SK-N-SH (cell line): ENCODE results near the gene ZNF559. TPM values are rescaled to one million over a fixed set of nuclear protein-coding genes. Genes with fewer than 3 reads are reported as not detected.

ENCODE experiments used
- CTCF ChIA-PET: fragments of 300-600, 350-600 bp; formaldehyde crosslinking; extraction: SDS; loops from one replicate; lab custom pipeline; 2021; lab: Yijun Ruan, JAX
- POLR2A ChIA-PET: fragments of 350-600 bp; sonication (Branson Sonifier 250); formaldehyde crosslinking; extraction: SDS; loops from one replicate; lab custom pipeline; 2020; ENCODE audit warnings: antibody characterized with exemption, inconsistent platforms; lab: Yijun Ruan, JAX
- DNase-seq: peaks from one replicate; pipeline ENCODE4 v3.0.0; 2012
- H2AFZ ChIP-seq: fragments of 200-600 bp; sonication (generic); 2 replicates; pipeline ENCODE4 v1.8.1; 2016; ENCODE audit warnings: antibody characterized with exemption, mild to moderate bottlenecking, low read depth
- H3F3A ChIP-seq: fragments of 200-600 bp; sonication (generic); replicated peaks from 2 replicates; pipeline ENCODE3; 2016; ENCODE audit warnings: antibody characterized with exemption, mild to moderate bottlenecking; ENCODE audit not compliant: insufficient read depth
- H3K27ac ChIP-seq, 2 experiments: fragments of 200-500 bp in 1 of 2; fragments of 200-600 bp in 1 of 2; sonication (Bioruptor generic) in 1 of 2; sonication (generic), shearing (Covaris generic) in 1 of 2; 2 replicates each; pipeline versions ENCODE4 v1.5.1 to v1.6.1; 2014 to 2016; ENCODE audit warnings: low read depth in 2 of 2, inconsistent platforms in 1 of 2, low read length in 1 of 2, mild to moderate bottlenecking in 1 of 2, mixed read lengths in 1 of 2
- H3K27me3 ChIP-seq: fragments of 200-600 bp; sonication (generic), shearing (Covaris generic); 2 replicates; pipeline ENCODE4 v1.6.1; 2016; ENCODE audit warnings: mixed run types; ENCODE audit not compliant: insufficient read depth
- H3K36me3 ChIP-seq, 2 experiments: fragments of 200-500 bp in 1 of 2; fragments of 200-600 bp in 1 of 2; sonication (Bioruptor generic) in 1 of 2; sonication (generic) in 1 of 2; replicated peaks in 1 of 2; 2 replicates each; pipeline versions ENCODE3 to v1.5.1; 2014 to 2016; ENCODE audit warnings: low read length in 1 of 2, mild to moderate bottlenecking in 1 of 2; ENCODE audit not compliant: insufficient read depth in 2 of 2, control insufficient read depth in 1 of 2
- H3K4me1 ChIP-seq, 2 experiments: fragments of 200-500 bp in 1 of 2; fragments of 200-600 bp in 1 of 2; sonication (Bioruptor generic) in 1 of 2; sonication (generic), shearing (Covaris generic) in 1 of 2; 2 replicates each; pipeline versions ENCODE4 v1.5.1 to v1.6.1; 2014 to 2016; ENCODE audit warnings: low read depth in 1 of 2, low read length in 1 of 2, mixed run types in 1 of 2; ENCODE audit not compliant: insufficient read depth in 2 of 2, control insufficient read depth in 1 of 2
- H3K4me2 ChIP-seq: fragments of 200-600 bp; sonication (generic), shearing (Covaris generic); 2 replicates; pipeline ENCODE4 v1.6.1; 2017; ENCODE audit warnings: mixed run types
- H3K4me3 ChIP-seq, 2 experiments: fragments of 200-500 bp in 1 of 2; fragments of 200-600 bp in 1 of 2; sonication (Bioruptor generic) in 1 of 2; sonication (generic), shearing (Covaris generic) in 1 of 2; 2 replicates each; pipeline versions ENCODE4 v1.5.1 to v1.8.1; 2014 to 2016; ENCODE audit warnings: low read depth in 2 of 2, inconsistent platforms in 1 of 2, low read length in 1 of 2, mild to moderate bottlenecking in 1 of 2, mixed read lengths in 1 of 2, moderate library complexity in 1 of 2
- H3K79me2 ChIP-seq: fragments of 200-600 bp; sonication (generic); 2 replicates; pipeline ENCODE4 v1.8.1; 2017; ENCODE audit warnings: mild to moderate bottlenecking; ENCODE audit not compliant: insufficient read depth
- H3K9ac ChIP-seq: fragments of 200-600 bp; sonication (generic); 2 replicates; pipeline ENCODE4 v1.6.1; 2017; ENCODE audit warnings: mixed run types
- H3K9me2 ChIP-seq: fragments of 200-600 bp; sonication (generic); 2 replicates; pipeline ENCODE4 v1.6.1; 2017; ENCODE audit warnings: mixed run types
- H3K9me3 ChIP-seq: fragments of 200-600 bp; sonication (generic); 2 replicates; pipeline ENCODE4 v1.6.1; 2017; ENCODE audit warnings: mixed run types, mild to moderate bottlenecking, moderate library complexity
- H4K20me1 ChIP-seq: fragments of 200-600 bp; sonication (generic); 2 replicates; pipeline ENCODE4 v1.6.1; 2017; ENCODE audit warnings: mild to moderate bottlenecking, mixed run types; ENCODE audit not compliant: insufficient read depth
- CHD2 ChIP-seq: fragments of 150-350 bp; IDR thresholded peaks from 2 replicates; pipeline ENCODE4 v1.6.1; 2018; ENCODE audit warnings: low read length; ENCODE audit not compliant: partially characterized antibody
- CTCF ChIP-seq: fragments of 200-600 bp; sonication (generic); IDR thresholded peaks from 2 replicates; pipeline ENCODE4 v1.6.1; 2017; ENCODE audit warnings: antibody characterized with exemption, mild to moderate bottlenecking, moderate library complexity
- ELF1 ChIP-seq: IDR thresholded peaks from 2 replicates; pipeline ENCODE4 v1.4.0; 2012
- EZH2phosphoT487 ChIP-seq: fragments of 200-600 bp; sonication (generic); IDR thresholded peaks from 2 replicates; pipeline ENCODE4 v1.6.1; 2017; ENCODE audit warnings: low read depth, mixed run types, mild to moderate bottlenecking, antibody characterized with exemption, moderate library complexity, borderline replicate concordance
- FOSL2 ChIP-seq: IDR thresholded peaks from 2 replicates; pipeline ENCODE4 v1.4.0; 2012; ENCODE audit warnings: low read depth, mild to moderate bottlenecking, moderate library complexity, borderline replicate concordance
- FOXJ3 ChIP-seq: sonication (generic); formaldehyde crosslinking; IDR thresholded peaks from 2 replicates; pipeline ENCODE4 v1.5.1; 2020; ENCODE audit warnings: mild to moderate bottlenecking, missing genetic modification reagents
- FOXM1 ChIP-seq: IDR thresholded peaks from 2 replicates; pipeline ENCODE4 v1.4.0; 2012; ENCODE audit warnings: low read depth, mild to moderate bottlenecking
- JUND ChIP-seq: IDR thresholded peaks from 2 replicates; pipeline ENCODE4 v1.4.0; 2012
- MXI1 ChIP-seq: IDR thresholded peaks from 2 replicates; pipeline ENCODE4 v1.6.1; 2012; ENCODE audit warnings: mild to moderate bottlenecking, low read depth, low read length, improper control_type of control experiment
- RCOR1 ChIP-seq: fragments of 150-350 bp; IDR thresholded peaks from 2 replicates; pipeline ENCODE4 v1.6.1; 2017; ENCODE audit warnings: antibody characterized with exemption, low read length
- RXRA ChIP-seq: IDR thresholded peaks from 2 replicates; pipeline ENCODE4 v1.4.0; 2012; ENCODE audit warnings: low read depth, mild to moderate bottlenecking, borderline replicate concordance
- SMC3 ChIP-seq: IDR thresholded peaks from 2 replicates; pipeline ENCODE4 v1.6.1; 2012; ENCODE audit warnings: low read depth, low read length, improper control_type of control experiment
- TCF12 ChIP-seq: IDR thresholded peaks from 2 replicates; pipeline ENCODE4 v1.4.0; 2012
- TEAD4 ChIP-seq: IDR thresholded peaks from 2 replicates; pipeline ENCODE4 v1.4.0; 2012; ENCODE audit warnings: mild to moderate bottlenecking, borderline replicate concordance; ENCODE audit not compliant: insufficient read depth
- USF2 ChIP-seq: fragments of 150-350 bp; IDR thresholded peaks from 2 replicates; pipeline ENCODE4 v1.6.1; 2017; ENCODE audit warnings: antibody characterized with exemption, low read length, low read depth, borderline replicate concordance
- WGBS: methylation state at CpG from one replicate; pipeline ENCODE4 v1.1.6; 2017; ENCODE audit warnings: low lambda C conversion rate; 5-methylcytosine and 5-hydroxymethylcytosine counted together
- polyA plus RNA-seq, 3 experiments: library from polyadenylated mRNA; depleted of rRNA; stranded (reverse); fragments of >200 nt; gene quantifications; 2 replicates each; pipeline ENCODE4 v1.2.3, GENCODE V29; 2012
- TF ChIP-seq, protein P1 (sequence below): IDR thresholded peaks from 2 replicates; pipeline ENCODE4 v1.4.0; 2012; ENCODE audit warnings: low read depth

The ZNF559 gene
- polyA plus RNA-seq, 1 of the 3 experiments (the other 2 are of a cell fraction), result 10.4 TPM

DNA sequence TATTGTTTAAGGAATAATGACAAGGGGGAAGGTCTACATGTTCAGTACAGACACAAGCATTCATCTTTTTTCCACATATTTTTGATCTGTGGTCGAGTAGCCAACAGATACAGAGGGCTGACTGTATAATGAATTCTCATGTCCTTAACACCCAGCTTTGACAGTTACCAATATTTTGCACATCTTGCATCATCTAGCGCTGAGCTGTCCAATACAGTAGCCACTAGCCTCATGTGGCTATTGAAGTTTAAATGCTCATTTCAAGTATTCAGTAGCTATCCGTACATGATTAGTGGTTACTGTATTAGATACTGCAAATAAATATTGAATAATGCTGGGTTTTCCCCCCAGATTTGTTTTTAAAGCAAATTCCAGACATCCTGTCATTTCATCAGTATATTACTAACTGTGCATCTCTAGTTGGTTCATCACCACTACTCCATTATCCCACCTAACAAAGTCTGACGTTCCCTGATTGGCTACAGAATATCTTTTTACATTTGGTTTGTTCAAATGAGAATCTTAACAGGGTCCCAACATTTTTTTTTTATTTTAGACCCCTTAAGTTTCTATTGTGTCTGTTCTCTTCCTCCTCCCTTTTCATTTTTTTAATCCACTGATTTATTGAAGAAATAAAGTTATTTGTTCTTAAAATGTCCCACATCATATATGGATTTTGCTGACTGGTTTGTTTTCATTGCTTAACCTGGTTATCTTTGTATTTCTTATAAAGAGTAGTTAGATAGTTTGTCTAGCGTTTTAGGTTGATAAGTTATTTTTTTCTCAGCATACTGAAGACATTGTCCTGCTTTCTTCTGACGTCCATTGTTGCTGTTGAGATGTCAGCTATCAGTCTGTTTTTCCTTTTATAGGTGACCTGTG is 47.0 kb downstream of the ZNF559 start:
- no peak for DNase-seq
- H3K79me2 ChIP-seq, result no peaks in the 10 kb centered on the region
- no peaks in the 10 kb centered on the region for H3K9me2 ChIP-seq
- H3K27ac ChIP-seq, result no peak overlapping the region
- H3K36me3 ChIP-seq, result peaks cover 0 to 16% of the 10 kb centered on the region in 2 experiments
- H2AFZ ChIP-seq, result no peak overlapping the region
- H3K4me1 ChIP-seq, result no peaks in the 10 kb centered on the region
- H3K9ac ChIP-seq, result no peak overlapping the region
- WGBS, result 53% methylated on average over 6 of the region's 6 CpGs
- no peak overlapping the region for H3K4me3 ChIP-seq
- ChIA-PET POLR2A (no interaction called here), CTCF (no interaction called here)
- H3K4me2 ChIP-seq, result no peak overlapping the region
- no peaks in the 10 kb centered on the region for H4K20me1 ChIP-seq
- peaks cover 20% of the 10 kb centered on the region for H3K9me3 ChIP-seq
- H3F3A ChIP-seq, result no peaks in the 10 kb centered on the region
- TF ChIP-seq TCF12 (no peak), FOXM1 (no peak), RXRA (no peak), ELF1 (no peak), MXI1 (no peak), FOXJ3 (CRISPR knock-in tag) (no peak), CHD2 (no peak), TEAD4 (no peak), EZH2phosphoT487 (no peak), FOSL2 (no peak), JUND (no peak), CTCF (no peak), USF2 (no peak), RCOR1 (no peak), SMC3 (no peak)
- TF ChIP-seq, protein P1, sequence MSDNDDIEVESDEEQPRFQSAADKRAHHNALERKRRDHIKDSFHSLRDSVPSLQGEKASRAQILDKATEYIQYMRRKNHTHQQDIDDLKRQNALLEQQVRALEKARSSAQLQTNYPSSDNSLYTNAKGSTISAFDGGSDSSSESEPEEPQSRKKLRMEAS, result no peak
- H3K27me3 ChIP-seq, result no peaks in the 10 kb centered on the region
